OCI-LY1 (cell line): Measurements from ENCODE around the gene AGAP1.

ENCODE experiments used
- H2AFZ ChIP-seq: fragments of 200-600 bp; sonication (generic), shearing (Covaris generic); 2 replicates; pipeline ENCODE4 v1.6.0; 2014; ENCODE audit warnings: antibody characterized with exemption, mild to moderate bottlenecking, low read length
- H3F3A ChIP-seq: fragments of 200-600 bp; sonication (generic), shearing (Covaris generic); 2 replicates; pipeline ENCODE4 v1.6.0; 2014; ENCODE audit warnings: mild to moderate bottlenecking, antibody characterized with exemption, low read length, moderate library complexity; ENCODE audit not compliant: insufficient read depth
- H3K27ac ChIP-seq: fragments of 200-600 bp; sonication (generic); 2 replicates; pipeline ENCODE4 v1.5.1; 2014; ENCODE audit warnings: low read length, mixed run types, mild to moderate bottlenecking, low read depth; ENCODE audit not compliant: poor library complexity, severe bottlenecking
- H3K27me3 ChIP-seq: fragments of 200-600 bp; sonication (generic); 2 replicates; pipeline ENCODE4 v1.6.0; 2014; ENCODE audit warnings: antibody characterized with exemption, mild to moderate bottlenecking, low read length, moderate library complexity; ENCODE audit not compliant: insufficient read depth
- H3K36me3 ChIP-seq: fragments of 200-600 bp; sonication (generic); 2 replicates; pipeline ENCODE4 v1.6.1; 2014; ENCODE audit warnings: mild to moderate bottlenecking, antibody characterized with exemption, low read length, moderate library complexity, mixed read lengths; ENCODE audit not compliant: insufficient read depth
- H3K4me1 ChIP-seq: fragments of 200-600 bp; sonication (generic); 2 replicates; pipeline ENCODE4 v1.5.1; 2014; ENCODE audit warnings: mild to moderate bottlenecking, low read length, moderate library complexity; ENCODE audit not compliant: insufficient read depth, severe bottlenecking
- H3K4me2 ChIP-seq: fragments of 200-600 bp; sonication (generic), shearing (Covaris generic); 2 replicates; pipeline ENCODE4 v1.6.1; 2014; ENCODE audit warnings: low read length
- H3K4me3 ChIP-seq: fragments of 200-600 bp; sonication (generic); 2 replicates; pipeline ENCODE4 v1.5.1; 2014; ENCODE audit warnings: low read length, low read depth, mild to moderate bottlenecking, mixed read lengths; ENCODE audit not compliant: poor library complexity, severe bottlenecking
- H3K79me2 ChIP-seq: fragments of 200-600 bp; shearing (Covaris generic); 2 replicates; pipeline ENCODE4 v1.6.1; 2016; ENCODE audit warnings: mixed run types, low read length, mixed read lengths; ENCODE audit not compliant: insufficient read depth
- H3K9ac ChIP-seq: fragments of 200-600 bp; sonication (generic), shearing (Covaris generic); 2 replicates; pipeline ENCODE4 v1.6.1; 2014; ENCODE audit warnings: mild to moderate bottlenecking, low read length, mixed read lengths
- H3K9me2 ChIP-seq: fragments of 200-600 bp; sonication (generic), shearing (Covaris generic); 2 replicates; pipeline ENCODE4 v1.6.1; 2014; ENCODE audit warnings: low read depth, mild to moderate bottlenecking, low read length, mixed read lengths
- H3K9me3 ChIP-seq: fragments of 200-600 bp; shearing (Covaris generic); 2 replicates; pipeline ENCODE4 v1.6.1; 2014; ENCODE audit warnings: low read length, mixed read lengths
- H4K20me1 ChIP-seq: fragments of 200-600 bp; sonication (generic), shearing (Covaris generic); 2 replicates; pipeline ENCODE4 v1.6.0; 2016; ENCODE audit warnings: mild to moderate bottlenecking, low read length; ENCODE audit not compliant: insufficient read depth
- CTCF ChIP-seq: fragments of 200-600 bp; sonication (generic), shearing (Covaris generic); IDR thresholded peaks from 2 replicates; pipeline ENCODE4 v1.5.1; 2017; ENCODE audit warnings: mild to moderate bottlenecking, antibody characterized with exemption, low read length, moderate library complexity, mixed read lengths
- EZH2 ChIP-seq: fragments of 200-600 bp; sonication (generic), shearing (Covaris generic); IDR thresholded peaks from 2 replicates; pipeline ENCODE4 v1.8.0; 2017; ENCODE audit warnings: borderline replicate concordance, mixed run types, mild to moderate bottlenecking, antibody characterized with exemption, low read length, moderate library complexity, mixed read lengths

AGAP1 gene

GRCh38 chr2:235870515-235870914 is 376.7 kb downstream of the AGAP1 start:
- Histone ChIP-seq H2AFZ (no peak overlapping the region), H3K9me3 (no peaks in the 10 kb centered on the region), H4K20me1 (no peaks in the 10 kb centered on the region), H3K36me3 (no peaks in the 10 kb centered on the region), H3K27ac (no peak overlapping the region), H3F3A (no peaks in the 10 kb centered on the region), H3K4me3 (no peak overlapping the region), H3K4me2 (no peak overlapping the region), H3K9me2 (no peaks in the 10 kb centered on the region), H3K9ac (no peak overlapping the region), H3K79me2 (no peaks in the 10 kb centered on the region), H3K4me1 (no peaks in the 10 kb centered on the region), H3K27me3 (no peaks in the 10 kb centered on the region; the same call in 1 of the 2 replicates)
- no peak for TF ChIP-seq EZH2

- Histone ChIP-seq H3K4me1 (no peaks in the 10 kb centered on the region), H3K4me3 (no peak overlapping the region), H3K9me3 (no peaks in the 10 kb centered on the region), H4K20me1 (no peaks in the 10 kb centered on the region), H3K27me3 (no peaks in the 10 kb centered on the region; the same call in 1 of the 2 replicates), H3F3A (no peaks in the 10 kb centered on the region), H3K36me3 (no peaks in the 10 kb centered on the region), H3K79me2 (no peaks in the 10 kb centered on the region), H3K27ac (no peak overlapping the region), H3K9ac (no peak overlapping the region), H3K9me2 (no peaks in the 10 kb centered on the region), H3K4me2 (no peak overlapping the region), H2AFZ (no peak overlapping the region)
- TF ChIP-seq CTCF (no peak), EZH2 (no peak)
Measured at GRCh38 chr2:235876099-235876679, 382.3 kb downstream of the AGAP1 start.

- no peaks in the 10 kb centered on the region for H3K9me3 ChIP-seq
- H3K4me2 ChIP-seq = no peak overlapping the region
- no peak overlapping the region for H3K27ac ChIP-seq
- H2AFZ ChIP-seq = no peak overlapping the region
- H3K79me2 ChIP-seq = no peaks in the 10 kb centered on the region
- H3K27me3 ChIP-seq = no peaks in the 10 kb centered on the region; the same call in 1 of the 2 replicates
- no peaks in the 10 kb centered on the region for H3F3A ChIP-seq
- no peaks in the 10 kb centered on the region for H3K36me3 ChIP-seq
- H3K9ac ChIP-seq = no peak overlapping the region
- H3K9me2 ChIP-seq = no peaks in the 10 kb centered on the region
- no peaks in the 10 kb centered on the region for H3K4me1 ChIP-seq
- TF ChIP-seq CTCF = no peak
- no peak for TF ChIP-seq EZH2
- no peaks in the 10 kb centered on the region for H4K20me1 ChIP-seq
- H3K4me3 ChIP-seq = no peak overlapping the region
Measured at GRCh38 chr2:235877275-235877802, 383.5 kb downstream of the AGAP1 start.

- TF ChIP-seq EZH2 (no peak), CTCF (no peak)
- H3K9me3 ChIP-seq = no peaks in the 10 kb centered on the region
Measured at GRCh38 chr2:235879116-235879515, 385.3 kb downstream of the AGAP1 start.

More at GRCh38 chr2:235879116-235879515, 385.3 kb downstream of the AGAP1 start:
- no peak overlapping the region for H3K4me2 ChIP-seq
- H2AFZ ChIP-seq = no peak overlapping the region
- no peak overlapping the region for H3K27ac ChIP-seq
- H4K20me1 ChIP-seq = no peaks in the 10 kb centered on the region
- no peaks in the 10 kb centered on the region for H3F3A ChIP-seq
- H3K9me2 ChIP-seq = no peaks in the 10 kb centered on the region
- H3K4me1 ChIP-seq = no peaks in the 10 kb centered on the region
- H3K27me3 ChIP-seq = no peaks in the 10 kb centered on the region; the same call in 1 of the 2 replicates
- H3K9ac ChIP-seq = no peak overlapping the region
- no peaks in the 10 kb centered on the region for H3K36me3 ChIP-seq
- H3K79me2 ChIP-seq = no peaks in the 10 kb centered on the region
- no peak overlapping the region for H3K4me3 ChIP-seq
